Peyer's patch (tissue), 4 donors: ENCODE results near the gene SLC9A1. TPM values are rescaled to one million over a fixed set of nuclear protein-coding genes. Genes with fewer than 3 reads are reported as not detected.

Source experiments
- DNase-seq, 3 donors: peaks; one replicate each; pipeline ENCODE4 v3.0.0-alpha.2; 2017 to 2019
- H3K27ac ChIP-seq, 4 donors: fragments of 200-600 bp; sonication (generic); one replicate each; pipeline ENCODE4 v1.5.1; 2016 to 2019
- H3K27me3 ChIP-seq, 2 donors: fragments of 200-600 bp; sonication (generic); one replicate each; pipeline ENCODE4 v1.5.1; 2019
- H3K36me3 ChIP-seq, 3 donors: fragments of 200-600 bp; sonication (generic); one replicate each; pipeline ENCODE4 v1.5.1; 2016 to 2019
- H3K4me1 ChIP-seq, 4 donors: fragments of 200-600 bp; sonication (generic); one replicate each; pipeline ENCODE4 v1.5.1; 2016 to 2019
- H3K4me3 ChIP-seq, 4 donors: fragments of 200-600 bp; sonication (generic); 1 replicate in 3 of 4; 2 replicates in 1 of 4; pipeline ENCODE4 v1.5.1; 2016 to 2019; ENCODE audit warnings: mild to moderate bottlenecking in 1 of 4
- H3K9me3 ChIP-seq, 4 donors: fragments of 200-600 bp; sonication (generic); one replicate each; pipeline ENCODE4 v1.5.1; 2016 to 2019; ENCODE audit warnings: mild to moderate bottlenecking in 1 of 4
- POLR2A ChIP-seq, 2 donors: fragments of 450-650 bp; IDR thresholded peaks; one replicate each; pipeline ENCODE4 v1.5.1; 2017; ENCODE audit warnings: antibody characterized with exemption in 2 of 2, mild to moderate bottlenecking in 2 of 2, moderate library complexity in 2 of 2
- total RNA-seq, 4 donors: library from RNA; depleted of rRNA; stranded (reverse); fragments of >200 nt; gene quantifications; one replicate each; pipeline ENCODE4 v1.1.0, GENCODE V29; 2016
- TF ChIP-seq, protein P1 (sequence below), 6 experiments: fragments of 450-650 bp in 4 of 6; fragments of 200-600 bp in 2 of 6; sonication (generic) in 1 of 6; IDR thresholded peaks; one replicate each; pipeline ENCODE4 v1.5.1; 2017 to 2019; ENCODE audit warnings: antibody characterized with exemption in 6 of 6, mild to moderate bottlenecking in 3 of 6, moderate library complexity in 1 of 6

Gene SLC9A1
- total RNA-seq, 4 donors from 2014 or later, result 5.8 to 68.3 (median 48.2) TPM

DNA sequence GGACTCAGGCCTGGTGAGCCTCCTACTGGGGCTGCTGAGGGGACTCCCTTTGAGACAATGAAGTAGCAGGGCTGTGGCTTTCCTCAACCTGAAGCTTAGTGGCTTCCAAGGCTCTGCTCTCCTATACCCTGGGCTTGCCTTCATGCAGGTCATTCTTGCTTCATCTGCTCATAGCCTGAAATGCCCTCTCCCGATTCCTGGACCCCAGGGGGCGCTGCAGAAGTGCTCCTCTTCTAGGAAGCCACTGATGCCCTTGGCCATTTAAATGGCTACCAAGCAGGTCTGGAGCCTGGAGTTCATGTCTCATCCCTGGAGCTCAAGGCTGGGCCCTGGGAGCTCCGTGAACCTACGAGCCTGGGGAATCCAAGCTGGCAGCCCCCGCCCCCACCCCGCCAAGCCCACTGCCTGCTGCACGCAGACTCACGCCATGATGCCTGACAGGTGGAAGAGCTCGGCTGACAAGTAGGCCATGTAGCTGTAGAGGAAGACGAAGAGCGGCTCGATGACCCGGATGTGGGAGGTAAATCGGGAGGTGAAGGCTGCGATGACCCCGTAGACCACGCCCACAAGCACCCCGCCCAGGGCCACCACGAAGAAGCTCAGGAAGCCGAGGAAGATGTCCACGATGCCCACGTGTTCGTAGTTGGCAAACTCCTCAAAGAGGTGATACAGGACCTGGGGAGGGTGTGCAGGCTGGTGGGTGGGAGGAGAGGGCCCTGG is 45.7 kb downstream of the SLC9A1 start:
- Histone ChIP-seq H3K9me3 (no peaks in the 10 kb centered on the region), H3K27me3 (no peaks in the 10 kb centered on the region), H3K4me1 (peaks cover 2 to 19% (median 12%) of the 10 kb centered on the region in 4 donors), H3K4me3 (no peak overlapping the region), H3K36me3 (peaks cover 0 to 23% (median 0%) of the 10 kb centered on the region in 3 donors), H3K27ac (no peak overlapping the region)
- peak in 2 of 3 donors; percentile 66 to 68 for DNase-seq
- TF ChIP-seq, protein P1, sequence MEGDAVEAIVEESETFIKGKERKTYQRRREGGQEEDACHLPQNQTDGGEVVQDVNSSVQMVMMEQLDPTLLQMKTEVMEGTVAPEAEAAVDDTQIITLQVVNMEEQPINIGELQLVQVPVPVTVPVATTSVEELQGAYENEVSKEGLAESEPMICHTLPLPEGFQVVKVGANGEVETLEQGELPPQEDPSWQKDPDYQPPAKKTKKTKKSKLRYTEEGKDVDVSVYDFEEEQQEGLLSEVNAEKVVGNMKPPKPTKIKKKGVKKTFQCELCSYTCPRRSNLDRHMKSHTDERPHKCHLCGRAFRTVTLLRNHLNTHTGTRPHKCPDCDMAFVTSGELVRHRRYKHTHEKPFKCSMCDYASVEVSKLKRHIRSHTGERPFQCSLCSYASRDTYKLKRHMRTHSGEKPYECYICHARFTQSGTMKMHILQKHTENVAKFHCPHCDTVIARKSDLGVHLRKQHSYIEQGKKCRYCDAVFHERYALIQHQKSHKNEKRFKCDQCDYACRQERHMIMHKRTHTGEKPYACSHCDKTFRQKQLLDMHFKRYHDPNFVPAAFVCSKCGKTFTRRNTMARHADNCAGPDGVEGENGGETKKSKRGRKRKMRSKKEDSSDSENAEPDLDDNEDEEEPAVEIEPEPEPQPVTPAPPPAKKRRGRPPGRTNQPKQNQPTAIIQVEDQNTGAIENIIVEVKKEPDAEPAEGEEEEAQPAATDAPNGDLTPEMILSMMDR (IDR thresholded peaks at IDR 0.05), result peak in 3 of 6 experiments; percentile 34 to 46 (median 45)
- TF ChIP-seq POLR2A (IDR thresholded peaks at IDR 0.05), result no peak

DNA sequence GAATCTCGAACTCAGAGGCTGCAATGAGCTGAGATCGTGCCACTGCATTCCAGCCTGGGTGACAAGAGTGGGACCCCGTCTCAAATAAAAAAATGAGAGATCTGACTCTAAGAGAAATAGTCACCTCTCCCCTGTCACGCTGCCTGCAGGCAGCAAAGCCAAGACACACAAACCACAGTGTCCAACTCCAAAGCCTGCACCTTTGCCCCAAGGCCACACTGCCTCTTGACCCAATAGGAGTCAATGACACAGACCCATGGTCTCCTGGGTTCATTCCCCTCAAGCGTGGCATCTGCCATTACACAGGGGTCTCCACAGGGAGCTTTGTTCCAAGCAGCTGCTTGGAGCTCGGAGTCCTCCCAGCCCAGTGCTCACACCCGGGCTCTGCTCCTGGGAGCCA is 46.3 kb downstream of the SLC9A1 start:
- no peak overlapping the region for H3K27ac ChIP-seq
- peaks cover 2 to 19% (median 12%) of the 10 kb centered on the region in 4 donors for H3K4me1 ChIP-seq
- H3K4me3 ChIP-seq, result no peak overlapping the region
- DNase-seq, result no peak
- TF ChIP-seq POLR2A (IDR thresholded peaks at IDR 0.05), result no peak
- TF ChIP-seq, protein P1 (IDR thresholded peaks at IDR 0.05), result no peak
- H3K36me3 ChIP-seq, result peaks cover 0 to 21% (median 0%) of the 10 kb centered on the region in 3 donors
- H3K27me3 ChIP-seq, result no peaks in the 10 kb centered on the region
- H3K9me3 ChIP-seq, result no peaks in the 10 kb centered on the region

DNA sequence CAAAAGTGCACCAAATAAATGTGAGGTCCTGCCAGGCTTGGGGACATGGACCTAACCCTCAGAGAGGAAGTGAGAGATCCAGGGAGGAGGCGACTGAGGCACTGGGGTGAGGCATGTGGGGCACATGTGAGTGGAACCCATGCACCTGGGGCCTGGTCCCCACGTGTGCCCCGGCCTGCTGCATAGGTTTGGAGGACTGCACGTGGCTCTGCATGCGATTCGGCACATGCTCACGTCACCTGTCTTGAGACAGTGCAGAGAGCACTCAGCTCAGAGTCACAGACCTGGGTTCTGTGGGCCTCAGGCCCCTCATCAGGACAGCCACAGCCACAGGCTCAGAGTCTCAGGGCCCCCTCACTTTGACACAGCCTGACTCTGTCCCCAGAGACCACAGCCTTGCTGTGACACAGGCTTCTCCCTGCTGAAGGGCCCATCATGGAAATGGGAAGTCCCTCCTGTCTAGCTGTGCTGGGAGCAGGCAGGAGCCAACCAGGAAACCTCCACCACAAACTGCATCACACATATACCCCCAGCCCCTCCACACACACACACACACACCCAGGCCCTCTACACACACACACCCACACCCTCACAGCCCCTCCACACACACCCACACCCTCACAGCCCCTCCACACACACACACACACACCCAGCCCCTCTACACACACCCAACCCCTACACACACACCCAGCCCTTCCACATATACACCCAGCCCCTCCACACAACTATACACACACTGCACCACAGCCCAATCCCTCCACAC is 48.2 kb downstream of the SLC9A1 start:
- DNase-seq, result peak in 2 of 3 donors; percentile 84 to 85
- peaks cover 0 to 28% (median 0%) of the 10 kb centered on the region in 3 donors for H3K36me3 ChIP-seq
- H3K9me3 ChIP-seq, result no peaks in the 10 kb centered on the region
- no peaks in the 10 kb centered on the region for H3K27me3 ChIP-seq
- H3K4me3 ChIP-seq, result no peak overlapping the region
- H3K4me1 ChIP-seq, result peaks cover 0 to 10% (median 3%) of the 10 kb centered on the region in 4 donors
- H3K27ac ChIP-seq, result peak overlapping the region in 2 of 4 donors; percentile 59 to 63
- TF ChIP-seq, protein P1 (IDR thresholded peaks at IDR 0.05), result no peak
- no peak for TF ChIP-seq POLR2A (IDR thresholded peaks at IDR 0.05)

DNA sequence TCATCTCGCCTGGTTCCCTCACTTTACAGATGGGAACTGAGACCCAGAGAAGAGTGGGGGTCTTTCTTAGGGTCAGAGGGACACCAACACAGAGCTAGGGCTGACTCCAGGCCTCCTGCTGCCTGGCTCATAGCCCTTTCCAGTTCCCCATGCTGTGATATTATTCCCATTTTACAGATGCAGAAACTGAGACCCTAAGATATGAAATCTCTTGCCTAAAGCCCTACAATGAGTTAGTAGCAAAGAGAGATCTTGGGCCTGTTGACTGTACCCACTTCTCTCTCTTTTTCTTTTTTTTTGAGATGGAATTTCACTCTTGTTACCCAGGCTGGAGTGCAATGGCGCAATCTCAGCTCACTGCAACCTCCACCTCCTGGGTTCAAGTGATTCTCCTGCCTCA is 49.9 kb downstream of the SLC9A1 start:
- Histone ChIP-seq H3K27me3 (no peaks in the 10 kb centered on the region), H3K4me1 (peaks cover 0 to 6% (median 0%) of the 10 kb centered on the region in 4 donors), H3K9me3 (no peaks in the 10 kb centered on the region), H3K27ac (no peak overlapping the region), H3K4me3 (no peak overlapping the region), H3K36me3 (peaks cover 0 to 43% (median 0%) of the 10 kb centered on the region in 3 donors)
- TF ChIP-seq POLR2A (IDR thresholded peaks at IDR 0.05), result no peak
- TF ChIP-seq, protein P1 (IDR thresholded peaks at IDR 0.05), result no peak
- no peak for DNase-seq

DNA sequence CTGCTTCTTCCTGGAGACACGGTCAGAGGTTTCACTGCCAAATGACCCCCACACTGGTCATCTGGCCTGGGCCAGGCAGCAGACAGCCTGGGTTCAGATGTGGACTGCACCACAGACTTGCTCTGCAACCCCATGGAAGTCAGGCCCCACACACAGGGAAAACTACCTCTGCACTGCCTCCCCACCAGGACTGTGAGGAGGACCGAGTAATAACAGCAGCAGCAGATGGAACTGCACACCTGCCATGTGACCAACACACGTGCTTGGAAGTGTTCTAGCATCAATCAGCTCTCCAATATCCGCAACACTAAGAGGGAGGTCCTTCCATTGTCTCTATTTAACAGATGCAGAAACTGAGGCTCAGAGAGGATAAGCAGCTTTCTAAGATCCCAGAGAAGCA is 51.4 kb downstream of the SLC9A1 start:
- no peaks in the 10 kb centered on the region for H3K27me3 ChIP-seq
- DNase-seq, result no peak
- H3K4me1 ChIP-seq, result peaks cover 0 to 10% (median 4%) of the 10 kb centered on the region in 4 donors
- TF ChIP-seq POLR2A (IDR thresholded peaks at IDR 0.05), result no peak
- TF ChIP-seq, protein P1 (IDR thresholded peaks at IDR 0.05), result no peak
- no peaks in the 10 kb centered on the region for H3K9me3 ChIP-seq
- H3K36me3 ChIP-seq, result peaks cover 0 to 45% (median 0%) of the 10 kb centered on the region in 3 donors
- no peak overlapping the region for H3K4me3 ChIP-seq
- no peak overlapping the region for H3K27ac ChIP-seq
